CD4-positive, alpha-beta T cell treated with Interleukin-1 beta for 1 hour (primary cell): ENCODE data around the gene AIFM3.
"Not testable (repeated sequence)": the region's sequence is repeated elsewhere in the genome, so short reads cannot be mapped to it uniquely, and the experiment has no call there.

Experiments
- DNase-seq, 2 donors: peaks; one replicate each; pipeline ENCODE4 v3.0.0-alpha.2; 2020 to 2022

The AIFM3 gene

GRCh38 chr22:20966883-20967696 lies at the start of gene AIFM3:
Gene AIFM3, plus strand, starts transcription at chr22:20967255. Its CDS starts 690 bp downstream, at chr22:20967945.
- no peak for DNase-seq

- DNase-seq = no peak
Measured at GRCh38 chr22:20918663-20919218, 48.3 kb upstream of the AIFM3 start.

GRCh38 chr22:20919718-20920117 lies 47.3 kb upstream of the AIFM3 start:
- no peak for DNase-seq

- DNase-seq = no peak
Measured at GRCh38 chr22:20920881-20921203, 46.2 kb upstream of the AIFM3 start.

GRCh38 chr22:20922141-20922751 lies 44.8 kb upstream of the AIFM3 start:
- DNase-seq = no peak

GRCh38 chr22:20926243-20926642 lies 40.8 kb upstream of the AIFM3 start:
- DNase-seq = no peak

- no peak for DNase-seq
Measured at GRCh38 chr22:20927940-20928572, 39.0 kb upstream of the AIFM3 start.

- DNase-seq = no peak
Measured at GRCh38 chr22:20928573-20928967, 38.5 kb upstream of the AIFM3 start.

GRCh38 chr22:20930004-20930403 lies 37.1 kb upstream of the AIFM3 start:
- DNase-seq = no peak

- not testable (repeated sequence) for DNase-seq
Measured at GRCh38 chr22:20930435-20930834, 36.6 kb upstream of the AIFM3 start.

GRCh38 chr22:20931126-20931654 lies 35.9 kb upstream of the AIFM3 start:
- no peak for DNase-seq

- no peak for DNase-seq
Measured at GRCh38 chr22:20933910-20934309, 33.1 kb upstream of the AIFM3 start.

- not testable (repeated sequence) for DNase-seq
Measured at GRCh38 chr22:20935049-20935448, 32.0 kb upstream of the AIFM3 start.

- DNase-seq = not testable (repeated sequence)
Measured at GRCh38 chr22:20935780-20936539, 31.1 kb upstream of the AIFM3 start.

GRCh38 chr22:20937031-20937793 lies 29.8 kb upstream of the AIFM3 start:
- no peak for DNase-seq

- no peak for DNase-seq
Measured at GRCh38 chr22:20937794-20938671, 29.0 kb upstream of the AIFM3 start.

- DNase-seq = not testable (repeated sequence)
Measured at GRCh38 chr22:20939457-20940185, 27.4 kb upstream of the AIFM3 start.

- DNase-seq = no peak
Measured at GRCh38 chr22:20940186-20940651, 26.8 kb upstream of the AIFM3 start.

- no peak for DNase-seq
Measured at GRCh38 chr22:20940904-20941385, 26.1 kb upstream of the AIFM3 start.
